ENCODE measurements around the gene PHC3.

PHC3 gene

DNA sequence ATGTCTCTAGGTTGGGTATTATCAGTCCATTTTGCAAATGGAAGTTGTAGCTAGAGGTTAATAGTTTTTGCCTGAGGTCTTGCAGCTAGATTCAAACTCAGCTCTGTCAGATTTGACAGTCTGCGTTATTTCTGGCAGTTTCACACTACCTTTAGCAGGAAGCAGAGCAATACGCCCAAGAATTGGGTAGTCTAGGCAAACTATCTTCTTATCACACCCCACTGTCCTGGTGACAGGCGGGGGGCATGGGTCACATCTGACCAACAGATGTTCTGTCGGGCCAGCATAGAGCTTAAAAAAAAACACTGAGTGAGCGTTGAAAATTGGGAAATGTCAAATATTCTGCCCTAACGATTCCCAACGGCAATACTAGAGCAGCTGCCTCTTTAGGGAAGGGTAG is 138.0 kb downstream of the PHC3 start:
- no peak for DNase-seq (ENCODE audit: low read depth)

DNA sequence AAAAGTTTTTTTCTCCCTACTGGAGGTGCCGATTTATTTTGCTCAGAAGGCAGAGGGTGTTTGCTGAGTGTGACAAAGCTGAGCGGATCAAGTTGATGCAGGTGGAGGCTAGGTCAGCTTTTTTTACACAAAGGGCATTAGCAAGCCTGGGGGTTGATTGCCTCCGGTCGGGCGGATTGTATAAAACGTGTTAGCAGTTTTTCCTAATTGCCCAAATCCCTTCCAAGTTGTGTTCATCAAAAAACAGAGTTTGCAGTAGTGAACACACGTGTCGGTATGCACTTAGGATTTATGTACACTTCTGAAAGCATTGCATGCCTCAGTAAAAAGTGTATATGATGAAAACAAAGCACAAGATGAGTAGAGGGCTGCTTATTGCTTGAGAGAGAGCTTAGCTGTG is 141.1 kb downstream of the PHC3 start:
- DNase-seq (ENCODE audit: low read depth), result no peak

DNA sequence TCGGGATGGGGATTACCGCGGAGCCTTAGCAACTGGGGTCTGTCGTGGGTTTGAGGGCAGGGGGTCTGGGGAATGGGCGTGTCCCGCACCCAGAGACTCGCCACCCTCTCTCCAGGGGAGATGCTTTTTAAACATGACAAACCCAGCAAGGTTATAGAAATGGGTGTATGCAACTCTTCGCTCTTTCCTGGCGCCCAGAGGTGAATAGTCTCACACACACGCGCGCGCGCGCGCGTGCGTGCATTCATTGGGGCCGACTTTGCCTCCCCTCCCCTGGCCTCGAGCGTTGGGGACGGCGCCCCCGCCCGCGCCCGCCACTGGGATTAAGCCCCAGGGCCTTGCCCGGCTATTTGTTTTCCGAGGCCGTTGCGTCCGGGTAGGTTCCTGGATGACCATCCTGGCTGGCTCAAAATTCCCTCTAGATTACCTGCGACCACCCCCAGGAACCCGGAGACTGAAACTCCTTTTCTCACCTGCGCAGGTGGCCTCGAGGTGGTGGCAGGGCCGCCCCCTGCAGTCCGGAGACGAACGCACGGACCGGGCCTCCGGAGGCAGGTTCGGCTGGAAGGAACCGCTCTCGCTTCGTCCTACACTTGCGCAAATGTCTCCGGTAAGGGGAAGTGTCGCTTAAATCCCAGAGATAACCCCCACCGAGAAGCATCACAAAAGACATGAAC is 143.0 kb downstream of the PHC3 start:
- no peak for DNase-seq (ENCODE audit: low read depth)
